ENCODE results near the gene ZNF609.

GRCh38 chr15:64673866-64674265, 213.5 kb downstream of the ZNF609 start:
- TF ChIP-seq EZH2 (IDR thresholded peaks at IDR 0.05; ENCODE audit: borderline replicate concordance) (no peak), CTCF (IDR thresholded peaks at IDR 0.05; ENCODE audit: poor library complexity) (no peak), EZH2phosphoT487 (IDR thresholded peaks at IDR 0.05; ENCODE audit: low read depth, severe bottlenecking, unreplicated experiment) (no peak)
